Activated CD4-positive, alpha-beta T cell treated with anti-CD3 and anti-CD28 coated beads for 4 hours (primary cell): ENCODE measurements around the gene HIVEP1.
A peak's percentile ranks its signal among the peaks of the same experiment; 100 is the strongest.
"Not testable (repeated sequence)": the region's sequence is repeated elsewhere in the genome, so short reads cannot be mapped to it uniquely, and the experiment has no call there.

Experiments used
- DNase-seq, 2 donors: peaks; one replicate each; pipeline ENCODE4 v3.0.0-alpha.2; 2020

HIVEP1 gene

GRCh38 chr6:12094689-12095088 lies 82.6 kb downstream of the HIVEP1 start:
- DNase-seq = no peak

- DNase-seq = no peak
Observed at GRCh38 chr6:12096342-12096741, 84.2 kb downstream of the HIVEP1 start.

- no peak for DNase-seq
Observed at GRCh38 chr6:12097791-12098190, 85.7 kb downstream of the HIVEP1 start.

DNA sequence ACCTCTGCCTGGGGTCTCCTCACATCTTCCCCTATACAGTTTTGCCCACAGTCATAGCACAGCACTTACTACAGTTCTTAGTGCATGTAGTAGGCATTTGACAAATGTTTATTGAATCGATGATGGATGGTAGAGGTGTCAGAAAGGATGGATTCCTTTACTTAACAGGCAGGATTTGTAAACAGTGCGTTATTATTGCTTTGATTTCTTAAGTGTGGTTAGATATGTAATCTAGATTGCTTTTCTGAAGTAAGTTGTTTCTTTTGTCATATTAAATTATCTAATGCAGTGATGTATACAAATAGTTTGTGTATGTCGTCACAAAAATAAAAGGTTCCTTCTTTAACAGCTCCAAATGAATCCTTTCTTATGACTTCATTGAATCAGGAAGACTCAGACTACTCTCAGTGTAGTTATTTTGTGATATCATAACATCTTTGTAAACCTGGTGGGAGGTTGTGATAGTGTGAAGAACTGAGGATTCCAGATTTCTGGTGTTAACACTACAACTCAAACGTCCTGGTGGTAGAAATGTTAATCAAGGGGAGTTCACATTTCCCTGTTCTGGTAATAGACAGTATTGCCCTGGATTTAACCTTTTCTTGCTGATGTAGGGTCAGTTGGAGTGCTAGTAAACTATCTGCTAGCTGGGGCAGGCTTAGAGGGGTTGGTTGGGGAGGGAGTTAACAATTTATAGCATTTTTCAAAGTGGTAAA lies 87.7 kb downstream of the HIVEP1 start:
- no peak for DNase-seq

GRCh38 chr6:12101048-12101447 lies 88.9 kb downstream of the HIVEP1 start:
- no peak for DNase-seq

- DNase-seq = no peak
Observed at GRCh38 chr6:12101653-12102312, 89.7 kb downstream of the HIVEP1 start.

DNA sequence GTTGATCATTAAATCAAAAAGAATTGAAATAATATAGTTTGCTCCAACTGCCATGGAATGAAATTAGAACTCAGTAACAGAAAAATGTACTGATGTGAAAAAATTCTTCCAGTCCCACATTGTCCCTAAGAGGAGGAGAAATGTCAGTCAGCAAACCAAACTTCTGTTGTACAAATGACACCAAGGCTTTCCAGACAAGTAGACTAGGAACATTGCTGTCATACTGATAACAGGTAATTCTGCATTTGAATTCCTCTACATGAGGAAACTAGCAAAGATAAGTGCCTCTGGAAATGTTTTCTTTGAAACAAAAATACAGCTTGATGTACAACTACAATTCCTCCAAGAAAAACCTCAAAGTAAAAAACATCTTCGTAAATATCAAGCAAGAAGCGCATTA lies 90.2 kb downstream of the HIVEP1 start:
- no peak for DNase-seq

GRCh38 chr6:12103158-12103557 lies 91.0 kb downstream of the HIVEP1 start:
- DNase-seq = no peak

- DNase-seq = no peak
Observed at GRCh38 chr6:12105271-12105670, 93.2 kb downstream of the HIVEP1 start.

DNA sequence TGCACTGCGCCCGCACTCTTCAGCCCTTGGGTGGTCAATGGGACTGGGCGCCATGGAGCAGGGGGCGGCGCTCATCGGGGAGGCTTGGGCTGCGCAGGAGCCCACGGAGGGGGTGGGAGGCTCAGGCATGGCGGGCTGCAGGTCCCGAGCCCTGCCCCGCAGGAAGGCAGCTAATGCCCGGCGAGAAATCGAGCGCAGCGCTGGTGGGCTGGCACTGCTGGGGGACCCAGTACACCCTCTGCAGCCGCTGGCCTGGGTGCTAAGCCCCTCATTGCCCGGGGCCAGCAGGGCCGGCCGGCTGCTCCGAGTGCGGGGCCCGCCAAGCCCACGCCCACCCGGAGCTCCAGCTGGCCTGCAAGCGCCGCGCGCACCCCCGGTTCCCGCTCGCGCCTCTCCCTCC lies 96.3 kb downstream of the HIVEP1 start:
- not testable (repeated sequence) for DNase-seq

GRCh38 chr6:12110523-12111362 lies 98.6 kb downstream of the HIVEP1 start:
- DNase-seq = no peak

DNA sequence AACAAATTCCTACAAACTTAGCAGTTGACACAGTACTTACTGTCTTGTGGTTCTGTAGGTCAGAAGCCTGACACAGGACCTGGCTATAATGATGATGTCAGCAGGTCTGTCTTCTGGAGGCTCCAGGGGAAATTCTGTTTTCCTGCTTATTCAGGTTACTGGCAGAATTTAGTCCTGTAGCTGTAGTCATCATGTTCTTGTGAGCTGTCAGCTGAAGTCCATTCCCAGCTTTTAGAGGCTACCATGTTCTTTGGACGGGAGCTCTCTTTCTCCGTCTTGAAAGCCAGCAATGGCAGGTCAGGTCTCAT lies 99.2 kb downstream of the HIVEP1 start:
- DNase-seq = no peak

DNA sequence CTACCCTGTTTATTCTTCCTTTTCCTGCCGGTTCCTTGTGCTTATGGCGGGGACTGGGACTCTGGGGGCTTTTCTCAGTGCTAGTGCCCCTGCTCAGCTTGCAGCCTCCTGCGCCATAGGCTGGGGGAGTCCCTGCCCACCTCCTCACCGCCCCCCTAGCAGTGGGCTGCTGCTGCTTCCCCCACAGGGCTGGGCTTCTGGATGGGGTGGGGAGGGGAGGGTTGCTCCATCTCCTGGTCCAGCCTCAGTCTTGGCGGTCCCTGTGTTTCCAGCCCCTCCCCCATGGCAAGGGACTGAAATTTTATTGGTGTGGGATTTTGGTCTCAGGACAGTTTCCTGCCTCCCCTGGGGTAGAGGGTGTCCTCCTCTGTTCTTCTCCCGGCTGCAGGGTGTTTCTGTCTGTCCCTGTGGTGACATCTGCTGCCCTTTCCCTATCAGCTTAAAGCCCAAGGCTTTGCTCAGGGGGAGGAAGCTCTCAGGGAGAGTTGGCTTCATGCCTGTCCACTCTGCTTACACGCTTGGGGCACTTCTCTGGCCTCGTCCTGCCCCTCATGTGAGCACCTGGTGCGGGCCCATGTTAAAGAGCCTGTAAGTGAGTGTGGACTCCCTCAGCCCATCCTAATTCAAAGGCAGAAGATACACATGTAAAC lies 100.6 kb downstream of the HIVEP1 start:
- DNase-seq = no peak

GRCh38 chr6:12113190-12113577 lies 101.1 kb downstream of the HIVEP1 start:
- no peak for DNase-seq

- no peak for DNase-seq
Observed at GRCh38 chr6:12114055-12114503, 102.0 kb downstream of the HIVEP1 start.

DNA sequence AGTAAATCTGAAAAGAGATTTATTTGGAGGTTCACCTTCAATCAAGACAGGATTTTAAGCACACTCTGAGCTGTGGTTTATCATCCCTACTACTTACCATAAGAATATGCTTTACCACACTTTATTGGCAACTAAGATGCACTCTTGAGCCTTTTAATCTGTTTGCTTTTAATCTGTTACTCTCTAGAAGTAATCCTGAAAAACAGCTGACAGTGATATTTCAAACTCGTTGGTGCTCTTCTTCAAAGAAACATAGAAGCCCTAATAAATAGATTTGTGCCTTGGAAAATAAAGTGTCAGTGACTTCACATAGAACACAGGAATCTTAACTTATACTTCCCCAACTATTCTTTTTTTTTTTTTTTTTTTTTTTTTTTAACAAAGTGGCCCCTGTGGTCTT lies 102.9 kb downstream of the HIVEP1 start:
- DNase-seq = no peak

DNA sequence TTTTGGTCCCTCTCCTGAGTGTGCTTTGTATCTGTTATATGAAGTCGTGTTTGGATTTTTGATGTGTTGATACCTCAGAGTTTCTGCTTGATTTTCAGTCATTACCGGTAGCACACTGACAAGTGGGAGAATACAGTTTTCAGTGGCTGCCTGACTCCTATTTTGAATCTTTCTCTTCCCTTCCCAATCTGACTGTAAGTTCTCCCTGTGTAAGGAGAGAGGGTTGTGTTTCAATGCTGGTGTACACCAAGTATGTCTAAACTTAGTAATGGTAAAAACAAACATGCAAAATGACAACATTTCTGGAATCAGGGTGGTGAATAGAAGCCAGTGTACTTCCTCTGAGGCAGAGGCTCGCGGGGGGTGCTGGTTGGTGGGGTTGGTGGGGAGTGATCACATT lies 103.4 kb downstream of the HIVEP1 start:
- DNase-seq = no peak

DNA sequence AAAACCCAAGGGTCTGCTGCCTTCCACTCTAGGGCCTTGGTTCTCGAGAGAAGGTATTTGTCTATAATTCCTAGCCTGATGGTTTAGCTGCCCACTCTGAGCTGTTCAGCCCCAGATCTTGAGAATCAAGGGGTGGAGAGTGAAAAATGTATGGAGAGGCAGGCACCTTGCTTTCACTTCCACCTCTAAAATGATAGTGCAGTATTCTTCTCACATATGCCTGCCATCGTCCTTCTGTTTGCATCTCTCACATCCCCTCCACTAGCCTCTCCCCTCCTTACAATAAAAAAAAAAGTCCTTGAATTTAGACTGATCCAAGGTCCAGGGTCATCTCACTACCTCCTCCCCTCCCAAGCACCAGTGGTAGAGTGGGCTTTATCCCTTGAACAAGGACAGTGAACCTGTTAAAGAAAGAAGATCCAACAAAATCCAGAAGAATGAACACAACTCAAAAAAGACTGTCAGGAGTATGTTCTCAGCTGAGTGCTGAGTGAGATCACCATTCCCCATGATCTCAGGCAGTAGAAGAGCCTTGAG lies 104.2 kb downstream of the HIVEP1 start:
- DNase-seq = no peak

DNA sequence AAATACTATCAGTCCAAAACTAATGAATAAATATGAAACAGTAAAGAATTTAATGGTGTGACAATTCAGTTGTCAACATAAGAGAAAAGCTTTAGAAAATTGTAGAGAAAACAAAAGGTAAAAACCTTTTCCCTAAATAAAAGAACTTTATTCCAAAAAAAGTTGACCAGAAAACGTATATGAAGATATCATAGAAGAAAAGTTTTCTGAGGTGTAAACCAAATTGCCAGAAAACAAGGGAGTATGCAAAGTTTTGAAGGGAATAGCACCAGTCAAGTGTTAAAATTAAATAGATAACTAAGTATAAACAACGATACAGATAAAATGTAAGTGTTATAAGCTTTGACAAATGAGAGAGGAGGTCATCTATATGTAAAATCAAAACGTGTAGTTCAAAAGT lies 104.9 kb downstream of the HIVEP1 start:
- DNase-seq = no peak

GRCh38 chr6:12118607-12119006 lies 106.5 kb downstream of the HIVEP1 start:
- DNase-seq = no peak

DNA sequence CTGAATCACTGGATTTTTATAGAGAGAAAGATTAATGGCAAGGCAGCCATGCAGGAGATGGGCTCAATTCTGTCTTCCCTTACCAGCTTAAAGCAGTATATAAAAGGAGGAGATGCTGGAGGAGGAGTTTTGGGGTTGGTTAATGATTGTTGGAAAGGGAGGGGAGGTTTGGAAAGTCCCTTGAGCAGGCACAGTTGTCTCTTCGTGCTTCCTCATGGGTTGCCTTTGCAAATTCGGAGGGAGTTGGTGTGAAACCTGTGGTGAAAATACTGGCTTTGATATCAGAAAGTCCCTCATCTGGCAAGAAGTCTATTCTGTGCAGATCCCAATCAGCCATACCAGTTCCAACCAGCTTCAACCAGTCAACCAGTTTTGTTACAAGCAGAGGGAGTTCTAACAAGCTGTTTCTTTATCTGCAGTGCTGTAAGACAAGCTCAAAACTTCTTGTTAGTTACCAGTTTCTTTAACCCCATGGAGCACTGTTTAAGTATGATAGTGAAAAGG lies 107.0 kb downstream of the HIVEP1 start:
- peak in 1 of 2 donors; percentile 13 for DNase-seq

GRCh38 chr6:12125396-12125795 lies 113.3 kb downstream of the HIVEP1 start:
- no peak for DNase-seq

DNA sequence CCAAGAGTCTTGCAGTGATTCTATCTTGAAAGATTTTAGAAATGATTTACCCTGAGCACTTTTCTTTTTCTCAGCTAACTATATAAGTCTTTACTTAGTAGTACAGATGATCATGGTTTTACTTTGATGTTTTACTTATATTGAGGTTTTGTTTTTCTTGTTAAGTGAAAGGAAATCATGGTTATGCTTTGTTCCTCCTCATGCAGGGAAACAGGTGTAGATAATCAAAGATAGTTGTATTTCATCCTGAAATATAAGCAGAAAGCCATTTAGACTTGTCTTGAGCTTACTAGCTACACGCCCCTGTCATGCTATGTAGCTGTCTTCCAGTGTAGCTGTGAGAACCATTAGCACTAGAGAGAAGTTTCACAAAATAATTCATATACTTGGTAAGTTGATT lies 113.9 kb downstream of the HIVEP1 start:
- DNase-seq = no peak
